ENCODE results near the gene TMEM252.

DNA sequence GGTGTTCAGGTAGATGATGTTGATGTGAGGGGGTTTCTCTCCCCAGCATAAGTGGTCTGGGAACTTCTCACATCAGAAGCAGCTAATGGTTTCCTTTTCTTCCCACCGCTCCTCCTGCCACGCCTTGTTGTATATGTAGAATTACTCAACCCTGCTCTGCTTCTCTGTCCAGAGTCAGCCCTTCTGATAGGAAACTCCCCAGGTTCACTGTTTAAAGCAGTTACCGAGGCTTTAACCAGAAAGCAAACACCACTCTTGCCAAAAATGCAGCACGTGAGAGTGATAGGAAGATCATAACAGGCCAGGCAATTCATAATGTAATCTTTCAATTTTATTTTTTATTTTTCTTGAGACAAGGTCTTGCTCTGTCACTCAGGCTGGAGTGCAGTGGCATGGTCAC lies 10.5 kb upstream of the TMEM252 start:
- TF ChIP-seq, protein P1, sequence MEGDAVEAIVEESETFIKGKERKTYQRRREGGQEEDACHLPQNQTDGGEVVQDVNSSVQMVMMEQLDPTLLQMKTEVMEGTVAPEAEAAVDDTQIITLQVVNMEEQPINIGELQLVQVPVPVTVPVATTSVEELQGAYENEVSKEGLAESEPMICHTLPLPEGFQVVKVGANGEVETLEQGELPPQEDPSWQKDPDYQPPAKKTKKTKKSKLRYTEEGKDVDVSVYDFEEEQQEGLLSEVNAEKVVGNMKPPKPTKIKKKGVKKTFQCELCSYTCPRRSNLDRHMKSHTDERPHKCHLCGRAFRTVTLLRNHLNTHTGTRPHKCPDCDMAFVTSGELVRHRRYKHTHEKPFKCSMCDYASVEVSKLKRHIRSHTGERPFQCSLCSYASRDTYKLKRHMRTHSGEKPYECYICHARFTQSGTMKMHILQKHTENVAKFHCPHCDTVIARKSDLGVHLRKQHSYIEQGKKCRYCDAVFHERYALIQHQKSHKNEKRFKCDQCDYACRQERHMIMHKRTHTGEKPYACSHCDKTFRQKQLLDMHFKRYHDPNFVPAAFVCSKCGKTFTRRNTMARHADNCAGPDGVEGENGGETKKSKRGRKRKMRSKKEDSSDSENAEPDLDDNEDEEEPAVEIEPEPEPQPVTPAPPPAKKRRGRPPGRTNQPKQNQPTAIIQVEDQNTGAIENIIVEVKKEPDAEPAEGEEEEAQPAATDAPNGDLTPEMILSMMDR (IDR thresholded peaks at IDR 0.05; ENCODE audit: low read length), result no peak
- TF ChIP-seq EZH2 (optimal IDR thresholded peaks at IDR 0.05; ENCODE audit: low read depth, low read length), result no peak
